Immature natural killer cell (primary cell): ENCODE results near the gene DAB2IP. TPM values are rescaled to one million over a fixed set of nuclear protein-coding genes. Genes with fewer than 3 reads are reported as not detected.

Source experiments
- DNase-seq, 3 donors: peaks; one replicate each; pipeline ENCODE4 v3.0.0; 2022; ENCODE audit warnings: mixed read lengths in 1 of 3
- H3K27ac Mint-ChIP-seq, 6 donors: one replicate each; pipeline ENCODE4 v1.8.0; 2020; ENCODE audit warnings: mixed read lengths in 6 of 6, mild to moderate bottlenecking in 5 of 6, inconsistent platforms in 4 of 6, moderate library complexity in 3 of 6
- H3K27me3 Mint-ChIP-seq, 3 donors: one replicate each; pipeline ENCODE4 v1.8.0; 2020 to 2021; ENCODE audit warnings: low read depth in 3 of 3, mild to moderate bottlenecking in 3 of 3, mixed read lengths in 3 of 3, moderate library complexity in 3 of 3, inconsistent platforms in 1 of 3
- H3K36me3 Mint-ChIP-seq, 3 donors: one replicate each; pipeline ENCODE4 v1.8.0; 2020; ENCODE audit warnings: mixed read lengths in 3 of 3, inconsistent platforms in 2 of 3, mild to moderate bottlenecking in 2 of 3
- H3K4me1 Mint-ChIP-seq, 2 donors: one replicate each; pipeline ENCODE4 v1.8.0; 2020; ENCODE audit warnings: inconsistent platforms in 2 of 2, mild to moderate bottlenecking in 2 of 2, mixed read lengths in 2 of 2, moderate library complexity in 1 of 2
- H3K4me3 Mint-ChIP-seq, 5 donors: one replicate each; pipeline ENCODE4 v1.8.0; 2020; ENCODE audit warnings: mild to moderate bottlenecking in 5 of 5, mixed read lengths in 5 of 5, inconsistent platforms in 3 of 5, moderate library complexity in 3 of 5
- H3K9me3 Mint-ChIP-seq, 6 donors: one replicate each; pipeline ENCODE4 v1.8.0; 2020; ENCODE audit warnings: mild to moderate bottlenecking in 6 of 6, mixed read lengths in 6 of 6, inconsistent platforms in 4 of 6, moderate library complexity in 3 of 6
- polyA plus RNA-seq, 3 donors: library from polyadenylated mRNA; unstranded; fragments of 300-500 nt; fragmentation: Illumina TruSeq; gene quantifications; one replicate each; pipeline ENCODE4 v1.2.3, GENCODE V29; 2021

Gene DAB2IP
- polyA plus RNA-seq, 3 donors from 2014 or later: 0.06 to 1.1 TPM; not detected in 1

DNA sequence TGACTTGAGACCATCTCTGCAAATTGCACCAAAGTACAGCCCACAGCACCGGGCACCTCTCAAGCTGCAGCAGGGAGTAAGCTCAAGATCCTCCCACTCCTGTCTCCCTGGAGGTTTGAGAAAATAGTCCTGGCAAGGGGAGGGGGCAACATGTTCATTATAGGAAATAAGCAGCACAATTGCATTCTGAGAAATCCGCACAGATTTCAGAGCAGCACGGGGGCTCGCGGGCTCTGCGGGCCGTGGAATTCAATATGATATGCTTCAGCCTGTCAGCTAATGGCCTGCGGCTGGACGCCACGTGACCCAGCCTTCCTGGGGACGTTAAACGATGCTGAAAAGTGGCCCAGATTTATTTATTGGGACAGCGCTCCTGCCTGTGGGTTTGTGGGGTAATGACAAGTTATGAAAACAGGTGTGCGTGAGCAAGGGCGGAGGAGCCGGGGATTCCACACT is 156.4 kb downstream of the DAB2IP start:
- Mint-ChIP-seq H3K27me3 (peaks cover 0 to 4% (median 0%) of the 10 kb centered on the region in 3 donors), H3K36me3 (peaks cover 0 to 5% (median 0%) of the 10 kb centered on the region in 3 donors), H3K4me1 (no peaks in the 10 kb centered on the region), H3K9me3 (peaks cover 0 to 10% (median 0%) of the 10 kb centered on the region in 6 donors), H3K27ac (no peak overlapping the region), H3K4me3 (no peak overlapping the region)
- DNase-seq: no peak

DNA sequence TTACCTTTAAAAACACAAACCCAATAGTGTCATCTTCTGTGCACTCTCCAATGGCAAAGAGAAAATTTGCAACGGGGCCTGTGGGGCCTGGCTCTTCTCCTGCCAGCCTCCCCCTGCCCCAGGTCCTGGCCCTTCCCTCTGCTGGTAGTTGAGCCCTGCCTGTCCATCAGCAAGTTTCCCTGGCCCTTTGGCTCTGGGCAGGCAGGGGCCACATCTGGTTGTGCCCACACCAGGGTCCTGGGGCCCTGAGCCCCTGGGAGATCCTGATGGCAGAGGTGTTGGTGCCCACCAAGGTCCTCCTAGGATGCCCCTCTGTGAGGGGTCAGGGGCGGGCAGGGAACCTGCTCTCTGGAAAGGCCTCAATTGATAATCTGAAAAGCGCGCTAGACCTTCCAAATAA is 157.3 kb downstream of the DAB2IP start:
- peaks cover 0 to 4% (median 0%) of the 10 kb centered on the region in 3 donors for H3K27me3 Mint-ChIP-seq
- no peak overlapping the region for H3K27ac Mint-ChIP-seq
- H3K4me3 Mint-ChIP-seq: no peak overlapping the region
- peaks cover 0 to 5% (median 0%) of the 10 kb centered on the region in 3 donors for H3K36me3 Mint-ChIP-seq
- no peaks in the 10 kb centered on the region for H3K4me1 Mint-ChIP-seq
- no peak for DNase-seq
- H3K9me3 Mint-ChIP-seq: peaks cover 0 to 10% (median 0%) of the 10 kb centered on the region in 6 donors

DNA sequence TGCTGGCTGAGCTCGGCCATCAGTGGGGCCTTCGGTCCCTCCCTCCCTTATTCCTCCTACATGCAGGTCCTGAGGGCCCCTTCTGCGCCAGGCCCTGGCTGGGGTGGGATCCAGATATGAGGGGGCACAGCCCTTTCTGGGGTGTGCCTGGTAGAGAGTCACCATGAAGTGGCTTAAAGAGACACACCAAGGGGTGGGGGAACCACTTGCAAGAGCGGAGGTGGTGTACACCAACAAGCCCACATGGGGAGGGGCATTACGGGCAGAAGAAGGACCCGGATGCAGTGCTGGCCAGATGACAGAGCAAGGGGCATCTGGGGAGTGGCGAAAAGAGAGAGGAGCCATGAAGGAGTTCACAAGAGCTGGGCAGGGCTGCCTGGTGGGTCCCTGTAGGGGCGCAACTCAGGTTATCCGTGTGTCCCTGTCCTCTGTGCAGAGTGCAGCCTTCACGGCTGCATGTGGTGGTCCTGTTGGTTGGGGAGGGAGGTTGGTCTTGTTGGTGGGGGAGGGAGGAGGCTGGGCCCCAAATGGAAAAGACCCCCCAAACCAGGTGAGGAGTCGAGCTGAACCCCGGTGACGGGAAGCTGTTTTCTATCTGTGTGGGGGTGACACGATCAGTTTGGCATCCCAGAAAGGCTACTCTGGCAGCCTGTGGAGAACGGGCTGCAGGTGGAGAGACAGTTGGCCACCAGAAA is 158.1 kb downstream of the DAB2IP start:
- H3K36me3 Mint-ChIP-seq: peaks cover 0 to 5% (median 0%) of the 10 kb centered on the region in 3 donors
- no peak overlapping the region for H3K4me3 Mint-ChIP-seq
- DNase-seq: no peak
- peaks cover 0 to 4% (median 0%) of the 10 kb centered on the region in 3 donors for H3K27me3 Mint-ChIP-seq
- H3K27ac Mint-ChIP-seq: no peak overlapping the region
- peaks cover 0 to 6% (median 0%) of the 10 kb centered on the region in 6 donors for H3K9me3 Mint-ChIP-seq
- H3K4me1 Mint-ChIP-seq: no peaks in the 10 kb centered on the region

DNA sequence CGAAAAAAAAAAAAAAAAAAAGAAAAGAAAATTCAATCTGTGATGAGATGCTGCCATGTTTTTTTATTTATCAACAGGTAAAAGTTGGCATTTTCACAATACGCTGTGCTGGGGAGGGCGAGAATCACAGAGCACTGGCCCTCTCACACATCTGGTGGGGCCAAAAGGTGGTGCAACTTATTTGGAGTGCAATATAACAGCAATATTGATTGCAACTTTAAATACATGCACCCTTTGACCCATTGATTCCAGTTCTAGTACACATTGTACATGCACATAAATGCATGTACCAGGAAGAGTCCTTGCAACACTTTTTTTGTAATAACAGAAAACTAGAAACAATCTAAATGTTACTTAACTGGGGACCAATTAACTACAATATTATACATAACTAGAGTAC is 159.1 kb downstream of the DAB2IP start:
- Mint-ChIP-seq H3K4me3 (no peak overlapping the region), H3K27me3 (peaks cover 0 to 7% (median 0%) of the 10 kb centered on the region in 3 donors), H3K9me3 (no peaks in the 10 kb centered on the region), H3K36me3 (no peaks in the 10 kb centered on the region), H3K27ac (no peak overlapping the region), H3K4me1 (no peaks in the 10 kb centered on the region)
- no peak for DNase-seq

DNA sequence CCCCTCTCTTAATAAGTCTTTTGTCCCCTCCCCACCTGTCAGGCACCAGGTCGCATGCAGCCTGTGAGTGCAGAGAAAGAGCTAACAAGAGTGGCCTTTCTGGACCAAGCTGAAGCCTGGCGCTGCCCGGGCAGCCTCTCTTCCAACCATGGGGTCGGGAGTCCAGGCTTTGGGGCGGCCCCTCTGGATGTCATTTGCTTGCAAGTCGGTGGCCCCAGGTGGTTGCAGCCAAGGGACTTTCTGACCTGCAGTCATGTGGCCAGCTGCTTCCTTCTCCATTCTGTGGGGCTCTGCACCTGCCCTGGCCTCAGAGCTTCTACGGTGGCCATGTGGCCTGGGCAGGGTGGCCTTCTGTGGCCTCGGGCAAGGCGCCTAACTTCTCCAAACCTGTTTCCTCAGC is 159.7 kb downstream of the DAB2IP start:
- no peak overlapping the region for H3K4me3 Mint-ChIP-seq
- H3K36me3 Mint-ChIP-seq: no peaks in the 10 kb centered on the region
- no peak overlapping the region for H3K27ac Mint-ChIP-seq
- H3K9me3 Mint-ChIP-seq: no peaks in the 10 kb centered on the region
- no peak for DNase-seq
- H3K4me1 Mint-ChIP-seq: no peaks in the 10 kb centered on the region
- peaks cover 0 to 7% (median 0%) of the 10 kb centered on the region in 3 donors for H3K27me3 Mint-ChIP-seq

DNA sequence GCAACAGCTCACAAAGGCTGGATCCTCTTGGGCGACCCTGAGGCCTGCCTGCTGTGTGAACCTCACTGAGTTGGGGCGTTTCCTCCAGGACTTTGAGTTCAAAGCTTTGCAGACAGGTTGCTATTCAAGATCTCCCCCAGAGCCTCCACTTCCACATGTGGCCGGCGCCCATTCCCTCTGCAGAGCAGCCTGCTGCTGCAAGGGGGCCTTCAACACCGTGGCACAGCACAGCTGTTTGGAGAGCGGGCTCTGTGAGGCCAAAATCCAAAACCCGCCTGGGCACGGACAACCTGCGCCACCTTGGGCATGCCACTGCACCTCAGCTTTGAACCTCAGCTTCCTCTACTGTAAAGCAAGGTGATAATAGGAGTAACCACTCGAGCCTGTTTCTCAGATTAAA is 160.3 kb downstream of the DAB2IP start:
- H3K4me1 Mint-ChIP-seq: no peaks in the 10 kb centered on the region
- H3K36me3 Mint-ChIP-seq: no peaks in the 10 kb centered on the region
- no peak overlapping the region for H3K4me3 Mint-ChIP-seq
- H3K27ac Mint-ChIP-seq: no peak overlapping the region
- H3K27me3 Mint-ChIP-seq: peaks cover 0 to 8% (median 0%) of the 10 kb centered on the region in 3 donors
- no peaks in the 10 kb centered on the region for H3K9me3 Mint-ChIP-seq
- no peak for DNase-seq

DNA sequence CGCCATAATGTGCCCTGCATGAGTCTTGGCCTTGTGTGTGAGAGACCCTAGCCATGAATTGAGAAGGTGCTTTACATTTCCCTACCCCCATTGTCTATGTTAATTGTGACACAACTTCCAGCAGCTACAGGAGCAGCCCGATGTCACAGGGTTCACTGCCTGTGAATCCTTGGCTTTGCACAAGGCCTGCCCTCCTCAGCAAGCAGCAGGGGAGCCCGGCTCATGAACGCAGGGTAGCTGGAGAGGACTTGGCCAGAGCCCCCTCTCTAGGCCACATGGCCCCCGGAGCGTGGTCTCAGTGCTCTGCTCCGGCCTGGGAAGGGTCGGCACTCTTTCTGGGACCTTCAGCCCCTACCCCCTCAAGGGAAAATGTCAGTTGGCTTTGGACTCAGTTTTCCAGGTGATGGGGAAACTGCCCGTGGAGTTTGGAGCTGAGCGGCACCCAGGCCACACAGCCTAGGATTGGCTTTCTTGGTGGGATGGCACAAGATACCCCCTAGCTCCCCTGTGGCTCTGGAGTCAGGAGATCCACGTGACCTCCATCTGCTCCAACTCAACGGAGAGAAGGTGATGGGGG is 160.8 kb downstream of the DAB2IP start:
- Mint-ChIP-seq H3K36me3 (no peaks in the 10 kb centered on the region), H3K27ac (no peak overlapping the region), H3K4me1 (no peaks in the 10 kb centered on the region), H3K27me3 (peaks cover 0 to 8% (median 0%) of the 10 kb centered on the region in 3 donors), H3K9me3 (no peaks in the 10 kb centered on the region), H3K4me3 (no peak overlapping the region)
- DNase-seq: no peak

DNA sequence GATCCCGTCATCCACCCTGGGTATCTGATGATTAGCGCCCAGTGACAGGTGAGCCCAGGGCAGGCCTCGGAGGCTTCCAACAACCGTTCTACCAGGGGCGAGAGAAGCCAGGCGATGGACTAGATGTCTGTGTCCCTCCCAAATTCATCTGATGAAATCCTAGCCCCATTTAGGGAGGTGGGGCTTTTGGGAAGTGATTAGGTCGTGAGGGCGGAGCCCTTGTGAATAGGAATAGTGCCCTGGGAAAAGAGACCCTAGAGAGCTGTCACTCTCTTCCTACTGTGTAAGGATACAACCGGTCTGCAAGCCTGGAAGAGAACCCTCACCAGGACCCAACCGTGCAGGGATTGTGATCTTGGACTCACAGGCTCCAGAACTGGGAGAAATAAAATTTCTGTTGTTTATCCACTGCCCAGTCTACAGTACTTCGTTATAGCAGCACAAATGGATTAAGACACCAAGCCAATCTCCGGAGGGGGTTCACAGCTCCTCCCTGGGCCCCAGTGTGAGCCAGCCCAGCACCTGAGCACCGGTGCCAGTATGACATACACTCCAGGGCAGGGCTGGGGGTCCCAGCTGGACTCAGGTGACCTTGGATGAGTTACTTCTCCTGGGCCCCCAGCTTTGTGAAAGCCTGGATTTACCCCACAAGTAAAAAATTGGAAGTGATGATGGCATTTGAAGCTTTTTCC is 162.2 kb downstream of the DAB2IP start:
- H3K27ac Mint-ChIP-seq: no peak overlapping the region
- DNase-seq: no peak
- no peaks in the 10 kb centered on the region for H3K4me1 Mint-ChIP-seq
- H3K27me3 Mint-ChIP-seq: peaks cover 0 to 8% (median 3%) of the 10 kb centered on the region in 3 donors
- H3K4me3 Mint-ChIP-seq: no peak overlapping the region
- H3K9me3 Mint-ChIP-seq: no peaks in the 10 kb centered on the region
- H3K36me3 Mint-ChIP-seq: no peaks in the 10 kb centered on the region

DNA sequence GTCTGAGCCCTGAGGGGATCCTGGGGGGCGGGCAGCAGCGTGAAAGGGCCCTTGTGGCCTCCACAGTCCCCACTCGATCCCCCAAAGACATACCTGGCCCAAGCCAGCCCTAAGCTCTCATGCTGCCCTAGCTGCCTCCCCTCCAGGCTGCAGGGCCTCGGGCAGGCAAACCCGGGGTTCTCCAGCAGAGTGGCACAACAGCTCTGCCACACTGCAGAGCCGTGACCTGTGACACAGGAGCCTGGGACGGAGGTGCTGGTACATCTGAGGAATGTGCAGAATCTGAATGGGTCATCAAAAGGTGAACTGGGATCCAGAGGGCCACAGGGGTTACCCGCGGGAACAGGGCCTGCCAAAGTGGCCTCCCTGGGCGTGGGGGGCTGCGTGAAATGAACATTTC is 163.2 kb downstream of the DAB2IP start:
- peaks cover 0 to 4% (median 3%) of the 10 kb centered on the region in 3 donors for H3K27me3 Mint-ChIP-seq
- no peak for DNase-seq
- H3K4me3 Mint-ChIP-seq: no peak overlapping the region
- no peak overlapping the region for H3K27ac Mint-ChIP-seq
- H3K4me1 Mint-ChIP-seq: no peaks in the 10 kb centered on the region
- H3K9me3 Mint-ChIP-seq: no peaks in the 10 kb centered on the region
- no peaks in the 10 kb centered on the region for H3K36me3 Mint-ChIP-seq

DNA sequence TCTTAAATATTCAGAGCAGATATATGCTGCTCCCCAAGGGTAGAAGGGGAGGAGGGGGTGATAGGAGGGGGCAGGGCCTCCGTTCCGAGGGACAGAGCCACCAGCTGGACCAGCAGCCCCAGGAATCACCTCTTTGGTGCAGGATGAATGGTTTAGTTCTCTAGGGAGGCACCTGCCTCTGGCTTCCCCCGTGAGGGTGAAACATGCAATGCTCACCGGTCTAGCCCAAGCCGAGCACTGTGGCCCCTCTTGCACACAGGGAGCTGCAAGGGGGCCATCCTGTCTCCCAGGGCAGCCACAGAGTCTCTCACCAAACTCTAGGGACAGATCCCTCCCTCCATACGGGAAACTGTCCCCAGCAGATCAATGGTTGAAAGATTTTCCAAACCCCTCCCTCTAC is 163.7 kb downstream of the DAB2IP start:
- Mint-ChIP-seq H3K27me3 (peaks cover 0 to 4% (median 3%) of the 10 kb centered on the region in 3 donors), H3K4me3 (no peak overlapping the region), H3K36me3 (no peaks in the 10 kb centered on the region), H3K27ac (no peak overlapping the region), H3K9me3 (no peaks in the 10 kb centered on the region), H3K4me1 (no peaks in the 10 kb centered on the region)
- no peak for DNase-seq

DNA sequence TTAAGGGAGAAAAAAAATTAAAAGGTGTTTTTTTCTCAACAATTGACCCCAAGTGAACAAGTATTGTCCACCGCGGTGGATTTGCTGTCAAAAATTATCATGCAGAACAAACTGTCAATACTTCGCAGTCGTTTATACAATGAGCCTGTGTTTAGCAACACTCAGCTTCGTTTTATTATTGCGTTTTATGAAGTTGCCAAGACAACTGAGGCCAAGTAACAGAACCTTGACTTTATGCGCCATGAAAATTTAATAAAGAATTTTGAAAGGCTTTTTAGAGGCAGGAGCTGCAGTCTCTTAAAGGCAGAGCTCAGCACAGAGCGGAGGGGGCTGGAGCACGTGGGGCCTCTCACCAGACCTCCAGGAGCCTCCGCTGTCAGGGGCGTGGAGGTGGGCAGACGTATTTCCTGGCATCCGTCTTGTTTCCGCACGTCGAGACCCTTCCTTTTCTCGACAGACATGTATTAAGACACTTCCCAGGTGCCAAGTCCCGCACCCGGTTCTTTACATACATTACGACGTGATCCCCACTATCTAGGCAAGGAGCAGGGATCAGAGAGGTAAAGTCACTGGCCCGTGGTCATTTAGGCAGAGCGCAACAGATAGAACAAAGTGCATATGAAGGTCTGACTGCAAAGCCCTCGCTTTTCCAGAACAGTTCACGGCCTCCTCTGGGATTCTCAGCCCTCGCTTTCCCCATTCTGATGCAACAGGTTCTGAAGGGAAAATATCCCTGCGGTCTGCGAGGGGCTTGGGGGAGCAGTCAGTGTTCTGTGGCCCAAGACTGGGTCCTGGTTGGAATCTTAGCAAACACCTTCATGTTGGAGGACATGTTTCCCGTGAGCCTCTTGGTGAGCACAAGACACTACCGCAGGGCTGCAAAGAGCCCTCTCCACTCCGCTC is 164.4 kb downstream of the DAB2IP start:
- no peak for DNase-seq
- H3K4me3 Mint-ChIP-seq: no peak overlapping the region
- no peaks in the 10 kb centered on the region for H3K36me3 Mint-ChIP-seq
- H3K9me3 Mint-ChIP-seq: no peaks in the 10 kb centered on the region
- no peak overlapping the region for H3K27ac Mint-ChIP-seq
- no peaks in the 10 kb centered on the region for H3K4me1 Mint-ChIP-seq
- peaks cover 0 to 4% (median 3%) of the 10 kb centered on the region in 3 donors for H3K27me3 Mint-ChIP-seq

DNA sequence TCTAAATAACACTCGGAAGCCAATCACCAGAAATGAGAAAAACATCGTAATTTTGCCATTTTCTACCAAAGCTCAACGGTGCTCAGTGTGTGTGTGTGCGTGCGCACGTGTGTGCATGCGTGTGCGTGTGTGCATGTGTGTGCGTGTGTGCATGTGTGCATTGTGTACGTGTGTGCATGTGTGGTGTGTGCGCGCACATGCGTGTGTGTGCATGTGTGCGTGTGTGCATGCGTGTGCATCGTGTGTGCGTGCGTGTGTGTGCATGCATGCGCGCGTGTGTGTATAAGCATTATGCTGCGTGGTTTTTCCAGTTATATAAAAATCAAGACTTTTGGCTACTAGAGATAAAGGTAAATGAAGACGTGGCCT is 165.0 kb downstream of the DAB2IP start:
- H3K27me3 Mint-ChIP-seq: peaks cover 0 to 4% (median 3%) of the 10 kb centered on the region in 3 donors
- no peaks in the 10 kb centered on the region for H3K4me1 Mint-ChIP-seq
- H3K27ac Mint-ChIP-seq: no peak overlapping the region
- H3K36me3 Mint-ChIP-seq: no peaks in the 10 kb centered on the region
- H3K4me3 Mint-ChIP-seq: no peak overlapping the region
- no peaks in the 10 kb centered on the region for H3K9me3 Mint-ChIP-seq
- no peak for DNase-seq

DNA sequence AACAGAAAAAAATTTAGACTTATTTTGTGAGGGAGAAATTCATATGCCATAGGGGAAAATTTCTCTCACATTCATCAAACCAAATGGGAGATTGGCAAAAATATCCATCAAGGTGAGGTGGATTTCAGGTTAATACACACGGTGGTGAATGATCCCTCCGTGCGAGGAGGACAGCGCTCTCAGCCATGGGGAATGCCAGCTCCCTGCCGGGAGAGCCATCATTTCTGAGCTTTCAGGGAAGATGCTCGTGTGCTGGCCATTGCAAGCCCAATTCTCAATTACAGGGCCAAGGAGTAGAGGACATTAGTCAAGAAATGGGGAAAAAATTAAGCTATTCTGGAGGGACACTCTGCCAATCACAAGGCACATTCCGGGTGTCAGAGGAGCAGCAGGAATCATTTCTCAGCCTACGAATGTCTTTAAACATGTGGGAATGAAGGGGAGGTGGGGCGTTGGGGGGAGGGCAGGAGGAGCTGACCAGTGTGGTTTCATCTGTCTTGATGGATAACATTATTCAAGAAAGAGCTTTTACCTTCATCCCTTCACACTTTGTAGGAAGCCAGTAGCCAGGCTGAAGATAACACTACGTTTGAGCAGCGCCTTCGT is 165.5 kb downstream of the DAB2IP start:
- no peak for DNase-seq
- H3K4me3 Mint-ChIP-seq: no peak overlapping the region
- H3K36me3 Mint-ChIP-seq: no peaks in the 10 kb centered on the region
- no peak overlapping the region for H3K27ac Mint-ChIP-seq
- no peaks in the 10 kb centered on the region for H3K9me3 Mint-ChIP-seq
- no peaks in the 10 kb centered on the region for H3K4me1 Mint-ChIP-seq
- H3K27me3 Mint-ChIP-seq: peaks cover 0 to 4% (median 3%) of the 10 kb centered on the region in 3 donors
